ENCODE results near the gene IL12RB1. TPM values are rescaled to one million over a fixed set of nuclear protein-coding genes. Genes with fewer than 3 reads are reported as not detected.

The IL12RB1 gene
- total RNA-seq = 0.10 TPM in 1 of 2 replicates, not detected in the other

GRCh38 chr19:18086590-18087138 lies at the start of gene IL12RB1:
IL12RB1 (minus strand) TSS chr19:18086934; CDS start chr19:18086823, 111 bp downstream.

GRCh38 chr19:18097217-18097992 lies 10.7 kb upstream of the IL12RB1 start, which contains the start of gene MAST3:
MAST3 (plus strand) TSS chr19:18097778; CDS start chr19:18097793, 15 bp downstream.

Other genes with a start within 250 kb of the IL12RB1 start
- 3.5 and 5.9 TPM in 2 replicates for gene JAK3, start 239.0 kb downstream of the IL12RB1 start, total RNA-seq
- gene RPL18A, start 227.0 kb downstream of the IL12RB1 start, total RNA-seq = 1,150 and 1,614 TPM in 2 replicates
- not detected in 2 replicates for gene SLC5A5, start 215.0 kb downstream of the IL12RB1 start, total RNA-seq
- gene CCDC124, start 153.9 kb downstream of the IL12RB1 start, total RNA-seq = 32.3 and 35.7 TPM in 2 replicates
- not detected in 2 replicates for gene KCNN1, start 119.8 kb downstream of the IL12RB1 start, total RNA-seq
- gene ARRDC2, start 78.8 kb downstream of the IL12RB1 start, total RNA-seq = 13.1 and 20.9 TPM in 2 replicates
- 2.0 and 2.8 TPM in 2 replicates for gene MAST3, start 10.8 kb upstream of the IL12RB1 start, total RNA-seq
- gene PIK3R2, start 66.2 kb upstream of the IL12RB1 start, total RNA-seq = 10.8 and 11.1 TPM in 2 replicates
- 0.48 TPM in 1 of 2 replicates, not detected in the other for gene IFI30, start 86.9 kb upstream of the IL12RB1 start, total RNA-seq
- 12.1 and 12.7 TPM in 2 replicates for gene MPV17L2, start 106.3 kb upstream of the IL12RB1 start, total RNA-seq
- 0.65 and 0.67 TPM in 2 replicates for gene RAB3A, start 117.1 kb upstream of the IL12RB1 start, total RNA-seq
- gene PDE4C, start 139.5 kb upstream of the IL12RB1 start, total RNA-seq = 0.33 TPM in 1 of 2 replicates, not detected in the other
- gene IQCN, start 187.5 kb upstream of the IL12RB1 start, total RNA-seq = 0.29 and 0.33 TPM in 2 replicates
- gene JUND, start 194.7 kb upstream of the IL12RB1 start, total RNA-seq = 91.6 and 136 TPM in 2 replicates
- 120 and 135 TPM in 2 replicates for gene LSM4, start 236.1 kb upstream of the IL12RB1 start, total RNA-seq